ENCODE results near the gene GALNT17.

Gene GALNT17

DNA sequence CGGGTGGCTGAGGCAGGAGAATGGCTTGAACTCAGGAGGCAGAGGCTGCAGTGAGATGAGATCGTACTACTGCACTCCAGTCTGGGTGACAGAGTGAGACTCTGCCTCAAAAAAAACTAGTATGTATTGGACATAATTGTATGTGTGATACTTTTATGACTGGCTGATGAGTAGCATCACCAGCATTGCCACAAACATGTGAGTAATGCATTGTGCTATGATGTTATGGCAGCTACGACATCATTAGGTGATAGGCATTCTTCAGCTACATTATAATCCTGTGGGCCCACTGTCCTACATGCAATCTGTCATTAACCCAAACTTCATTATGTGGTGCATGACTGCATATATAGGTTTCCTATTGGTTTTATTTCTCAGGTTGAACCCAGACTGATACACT is 352.4 kb downstream of the GALNT17 start:
- no peak overlapping the region for H3K4me3 ChIP-seq (ENCODE audit: low read length)
- no peaks in the 10 kb centered on the region for H3K9me3 ChIP-seq (ENCODE audit: low read length)
- H3K36me3 ChIP-seq (ENCODE audit: insufficient read depth, low read length) = peaks cover 11% of the 10 kb centered on the region
- no peaks in the 10 kb centered on the region for H3K4me1 ChIP-seq (ENCODE audit: insufficient read depth, low read length)
- H2AFZ ChIP-seq (ENCODE audit: low read depth, low read length) = no peak overlapping the region
- no peaks in the 10 kb centered on the region for H3K27me3 ChIP-seq (ENCODE audit: insufficient read depth, low read length)

- Histone ChIP-seq H2AFZ (ENCODE audit: low read depth, low read length) (no peak overlapping the region), H3K4me3 (ENCODE audit: low read length) (no peak overlapping the region), H3K4me1 (ENCODE audit: insufficient read depth, low read length) (no peaks in the 10 kb centered on the region), H3K9me3 (ENCODE audit: low read length) (no peaks in the 10 kb centered on the region), H3K27me3 (ENCODE audit: insufficient read depth, low read length) (no peaks in the 10 kb centered on the region), H3K36me3 (ENCODE audit: insufficient read depth, low read length) (peaks cover 14% of the 10 kb centered on the region)
Observed at GRCh38 chr7:71485586-71485985, 353.6 kb downstream of the GALNT17 start.

DNA sequence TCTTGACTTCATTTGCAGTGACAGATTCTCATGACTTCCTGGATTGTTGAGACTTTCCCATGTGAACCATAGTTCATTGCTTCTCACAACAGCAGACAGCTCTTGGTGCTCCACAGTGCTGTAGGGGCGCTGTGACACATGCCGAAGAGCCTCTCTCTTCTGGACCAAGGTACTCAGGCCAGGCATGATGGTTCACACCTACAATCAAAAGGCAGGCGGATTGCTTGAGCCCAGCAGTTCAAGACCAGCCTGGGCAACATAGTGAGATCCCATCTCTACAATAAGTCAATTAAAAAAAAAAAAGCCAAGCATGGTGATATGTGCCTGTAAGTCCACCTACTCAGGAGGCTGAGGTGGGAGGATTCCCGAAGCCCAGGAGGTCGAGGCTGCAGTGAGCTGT is 354.5 kb downstream of the GALNT17 start:
- Histone ChIP-seq H2AFZ (ENCODE audit: low read depth, low read length) (no peak overlapping the region), H3K4me3 (ENCODE audit: low read length) (no peak overlapping the region), H3K9me3 (ENCODE audit: low read length) (no peaks in the 10 kb centered on the region), H3K36me3 (ENCODE audit: insufficient read depth, low read length) (peaks cover 14% of the 10 kb centered on the region), H3K4me1 (ENCODE audit: insufficient read depth, low read length) (no peaks in the 10 kb centered on the region), H3K27me3 (ENCODE audit: insufficient read depth, low read length) (no peaks in the 10 kb centered on the region)

- Histone ChIP-seq H3K36me3 (ENCODE audit: insufficient read depth, low read length) (peaks cover 16% of the 10 kb centered on the region), H3K4me3 (ENCODE audit: low read length) (no peak overlapping the region), H3K9me3 (ENCODE audit: low read length) (no peaks in the 10 kb centered on the region), H3K4me1 (ENCODE audit: insufficient read depth, low read length) (no peaks in the 10 kb centered on the region), H3K27me3 (ENCODE audit: insufficient read depth, low read length) (no peaks in the 10 kb centered on the region), H2AFZ (ENCODE audit: low read depth, low read length) (no peak overlapping the region)
Observed at GRCh38 chr7:71486856-71487628, 355.1 kb downstream of the GALNT17 start.

DNA sequence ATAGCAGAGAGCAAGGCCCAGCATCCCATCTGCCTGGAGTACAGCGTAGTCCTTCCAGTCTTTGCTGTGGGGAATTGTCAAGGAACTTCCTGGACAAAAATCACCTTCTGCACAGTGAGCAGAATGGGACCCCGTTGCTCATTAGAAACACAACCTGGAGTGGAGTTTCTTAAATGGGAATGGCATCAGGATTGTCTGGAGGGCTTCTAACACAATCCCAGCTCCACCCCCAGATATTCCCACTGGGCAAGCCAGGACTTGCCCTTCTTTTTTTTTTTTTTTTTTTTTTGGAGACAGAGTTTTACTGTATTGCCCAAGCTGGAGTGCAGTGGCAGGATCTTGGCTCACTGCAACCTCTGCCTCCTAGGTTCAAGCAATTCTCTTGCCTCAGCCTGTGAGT is 356.4 kb downstream of the GALNT17 start:
- H3K36me3 ChIP-seq (ENCODE audit: insufficient read depth, low read length) = peaks cover 16% of the 10 kb centered on the region
- no peak overlapping the region for H3K4me3 ChIP-seq (ENCODE audit: low read length)
- H2AFZ ChIP-seq (ENCODE audit: low read depth, low read length) = no peak overlapping the region

GRCh38 chr7:71491336-71491735 is 359.4 kb downstream of the GALNT17 start:
- Histone ChIP-seq H3K4me3 (ENCODE audit: low read length) (no peak overlapping the region), H3K9me3 (ENCODE audit: low read length) (no peaks in the 10 kb centered on the region), H3K4me1 (ENCODE audit: insufficient read depth, low read length) (no peaks in the 10 kb centered on the region), H3K36me3 (ENCODE audit: insufficient read depth, low read length) (peaks cover 16% of the 10 kb centered on the region), H2AFZ (ENCODE audit: low read depth, low read length) (no peak overlapping the region), H3K27me3 (ENCODE audit: insufficient read depth, low read length) (no peaks in the 10 kb centered on the region)

More for the DNA sequence above, 356.4 kb downstream of the GALNT17 start:
- no peaks in the 10 kb centered on the region for H3K27me3 ChIP-seq (ENCODE audit: insufficient read depth, low read length)
- no peaks in the 10 kb centered on the region for H3K9me3 ChIP-seq (ENCODE audit: low read length)
- no peaks in the 10 kb centered on the region for H3K4me1 ChIP-seq (ENCODE audit: insufficient read depth, low read length)

- no peaks in the 10 kb centered on the region for H3K4me1 ChIP-seq (ENCODE audit: insufficient read depth, low read length)
- H2AFZ ChIP-seq (ENCODE audit: low read depth, low read length) = no peak overlapping the region
- no peaks in the 10 kb centered on the region for H3K27me3 ChIP-seq (ENCODE audit: insufficient read depth, low read length)
- H3K4me3 ChIP-seq (ENCODE audit: low read length) = no peak overlapping the region
- no peaks in the 10 kb centered on the region for H3K9me3 ChIP-seq (ENCODE audit: low read length)
- peaks cover 2% of the 10 kb centered on the region for H3K36me3 ChIP-seq (ENCODE audit: insufficient read depth, low read length)
Observed at GRCh38 chr7:71495828-71496227, 363.9 kb downstream of the GALNT17 start.

- Histone ChIP-seq H3K4me3 (ENCODE audit: low read length) (no peak overlapping the region), H3K27me3 (ENCODE audit: insufficient read depth, low read length) (no peaks in the 10 kb centered on the region), H3K36me3 (ENCODE audit: insufficient read depth, low read length) (no peaks in the 10 kb centered on the region), H2AFZ (ENCODE audit: low read depth, low read length) (no peak overlapping the region), H3K4me1 (ENCODE audit: insufficient read depth, low read length) (no peaks in the 10 kb centered on the region), H3K9me3 (ENCODE audit: low read length) (no peaks in the 10 kb centered on the region)
Observed at GRCh38 chr7:71497256-71497946, 365.5 kb downstream of the GALNT17 start.

DNA sequence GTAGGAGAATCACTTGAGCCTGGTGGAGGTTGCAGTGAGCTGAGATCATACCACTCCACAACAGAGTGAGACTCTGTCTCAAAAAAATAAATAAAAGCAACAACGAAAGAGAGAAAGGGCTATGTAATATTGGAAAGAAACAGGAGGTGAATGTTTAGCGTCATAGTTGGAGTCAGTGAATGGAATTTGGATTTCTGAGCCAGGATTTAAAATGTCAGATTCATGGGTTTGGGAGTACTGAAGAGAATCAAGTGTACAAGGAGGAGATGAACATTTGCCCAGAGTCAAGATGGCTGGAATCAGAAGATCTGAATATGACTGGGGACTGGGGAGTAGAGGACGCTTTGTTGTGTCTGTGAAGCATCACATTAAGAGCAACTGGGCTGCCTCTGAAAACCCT is 366.4 kb downstream of the GALNT17 start:
- Histone ChIP-seq H3K27me3 (ENCODE audit: insufficient read depth, low read length) (no peaks in the 10 kb centered on the region), H3K9me3 (ENCODE audit: low read length) (no peaks in the 10 kb centered on the region), H3K36me3 (ENCODE audit: insufficient read depth, low read length) (no peaks in the 10 kb centered on the region), H3K4me3 (ENCODE audit: low read length) (no peak overlapping the region), H2AFZ (ENCODE audit: low read depth, low read length) (no peak overlapping the region), H3K4me1 (ENCODE audit: insufficient read depth, low read length) (no peaks in the 10 kb centered on the region)

DNA sequence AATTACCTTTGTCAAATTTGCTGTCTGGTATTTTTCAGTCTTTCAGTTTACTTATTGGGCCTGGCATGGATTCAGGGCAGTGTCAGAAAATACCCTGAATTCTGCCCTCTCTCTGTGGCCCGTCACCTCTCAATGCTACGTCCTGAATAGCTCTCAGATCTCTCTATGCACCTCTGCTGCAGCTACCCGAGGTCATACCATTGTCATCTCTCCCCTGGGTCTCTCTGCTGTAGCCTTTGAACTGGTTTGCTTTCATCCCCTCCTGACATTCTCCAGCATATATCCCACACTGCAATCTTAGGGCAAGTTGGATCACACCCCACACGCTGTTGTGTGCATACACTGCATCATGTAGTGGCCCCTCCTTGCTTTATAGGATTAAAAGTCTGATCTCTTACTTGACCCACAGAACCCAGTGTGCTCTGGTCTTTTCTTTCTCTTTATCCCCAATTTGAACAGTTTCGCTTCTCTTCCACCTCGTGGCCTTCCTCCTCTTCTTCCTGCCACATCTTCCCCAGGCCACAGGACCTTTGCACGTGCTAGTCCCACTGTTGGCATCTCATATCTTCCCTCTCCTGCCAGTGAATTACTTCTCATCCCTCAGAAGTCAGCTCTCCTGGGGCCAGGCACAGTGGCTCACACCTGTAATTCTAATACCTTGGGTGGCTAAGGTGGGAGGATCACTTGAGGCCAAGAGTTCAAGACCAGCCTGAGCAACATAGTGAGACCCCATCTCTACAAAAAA is 372.9 kb downstream of the GALNT17 start:
- Histone ChIP-seq H2AFZ (ENCODE audit: low read depth, low read length) (no peak overlapping the region), H3K4me3 (ENCODE audit: low read length) (no peak overlapping the region)

DNA sequence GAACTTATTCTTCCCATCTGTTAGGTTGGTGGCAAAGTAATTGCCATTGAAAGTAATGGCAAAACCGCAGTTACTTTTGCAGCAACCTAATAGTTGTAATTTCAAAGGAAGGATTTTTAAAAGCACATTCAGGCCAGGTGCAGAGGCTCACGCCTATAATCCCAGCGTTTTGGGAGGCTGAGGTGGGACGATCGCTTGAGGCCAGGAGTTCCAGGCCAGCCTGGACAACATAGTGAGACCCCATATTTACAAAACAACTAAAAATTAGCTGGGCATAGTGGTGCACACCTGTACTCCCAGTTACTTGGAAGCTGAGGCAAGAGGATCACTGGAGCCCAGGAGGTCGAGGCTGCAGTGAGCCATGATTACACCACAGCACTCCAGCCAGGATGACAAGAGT is 374.9 kb downstream of the GALNT17 start:
- H3K4me3 ChIP-seq (ENCODE audit: low read length) = no peak overlapping the region
- peaks cover 14% of the 10 kb centered on the region for H3K4me1 ChIP-seq (ENCODE audit: insufficient read depth, low read length)
- no peaks in the 10 kb centered on the region for H3K27me3 ChIP-seq (ENCODE audit: insufficient read depth, low read length)
- H3K9me3 ChIP-seq (ENCODE audit: low read length) = no peaks in the 10 kb centered on the region
- no peaks in the 10 kb centered on the region for H3K36me3 ChIP-seq (ENCODE audit: insufficient read depth, low read length)
- H2AFZ ChIP-seq (ENCODE audit: low read depth, low read length) = no peak overlapping the region

More for the DNA sequence above, 372.9 kb downstream of the GALNT17 start:
- peaks cover 14% of the 10 kb centered on the region for H3K4me1 ChIP-seq (ENCODE audit: insufficient read depth, low read length)
- no peaks in the 10 kb centered on the region for H3K36me3 ChIP-seq (ENCODE audit: insufficient read depth, low read length)
- no peaks in the 10 kb centered on the region for H3K27me3 ChIP-seq (ENCODE audit: insufficient read depth, low read length)
- no peaks in the 10 kb centered on the region for H3K9me3 ChIP-seq (ENCODE audit: low read length)

DNA sequence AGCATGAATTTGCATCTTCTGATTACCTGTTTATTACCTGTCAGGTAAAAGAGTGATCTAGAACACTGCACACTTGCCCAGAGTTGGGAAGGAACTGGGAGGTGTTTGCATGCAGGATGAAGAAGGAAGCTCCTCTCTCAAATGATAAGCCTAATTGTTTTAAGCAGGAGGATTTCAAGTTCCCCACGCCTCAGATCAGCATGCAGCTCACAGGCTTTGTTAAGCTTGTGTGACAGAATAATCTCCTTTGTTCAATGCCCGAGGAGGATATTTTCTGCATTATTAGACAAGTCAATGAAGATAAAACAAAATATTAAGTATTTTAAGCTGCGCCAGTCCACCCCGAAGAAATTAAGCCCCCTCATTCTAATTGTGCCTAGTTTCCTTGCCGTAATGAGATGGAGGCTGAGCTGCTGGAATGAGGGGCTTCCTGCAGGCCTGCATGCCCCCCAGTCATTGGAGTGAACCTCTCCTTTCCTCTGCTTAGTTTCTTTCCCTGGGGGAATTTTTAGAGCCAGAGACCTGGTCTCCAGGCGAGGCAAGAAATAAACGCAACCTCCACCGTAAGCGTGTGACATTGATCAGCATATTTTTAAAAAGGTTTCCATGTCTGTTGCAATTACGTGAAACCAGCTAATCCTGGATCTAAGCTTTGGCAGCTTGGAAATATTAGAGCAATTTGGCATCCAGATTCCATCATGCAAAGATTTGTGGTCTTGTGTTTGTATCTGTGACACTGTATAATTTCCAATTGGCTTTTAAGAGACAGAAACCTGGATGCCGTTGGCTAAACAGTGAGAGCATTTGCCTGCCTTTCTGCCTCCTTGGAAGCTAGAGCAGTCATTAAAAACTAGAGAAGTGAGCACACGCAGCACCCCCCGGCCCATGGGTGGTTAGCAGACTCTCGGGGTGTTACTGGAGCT is 376.0 kb downstream of the GALNT17 start:
- no peaks in the 10 kb centered on the region for H3K9me3 ChIP-seq (ENCODE audit: low read length)
- no peak overlapping the region for H3K4me3 ChIP-seq (ENCODE audit: low read length)
- H3K36me3 ChIP-seq (ENCODE audit: insufficient read depth, low read length) = peaks cover 3% of the 10 kb centered on the region
- H3K4me1 ChIP-seq (ENCODE audit: insufficient read depth, low read length) = peaks cover 14% of the 10 kb centered on the region
- H2AFZ ChIP-seq (ENCODE audit: low read depth, low read length) = no peak overlapping the region
- no peaks in the 10 kb centered on the region for H3K27me3 ChIP-seq (ENCODE audit: insufficient read depth, low read length)

All from neuron (in vitro differentiated cells).